ENCODE results near the gene SLC38A2.

DNA sequence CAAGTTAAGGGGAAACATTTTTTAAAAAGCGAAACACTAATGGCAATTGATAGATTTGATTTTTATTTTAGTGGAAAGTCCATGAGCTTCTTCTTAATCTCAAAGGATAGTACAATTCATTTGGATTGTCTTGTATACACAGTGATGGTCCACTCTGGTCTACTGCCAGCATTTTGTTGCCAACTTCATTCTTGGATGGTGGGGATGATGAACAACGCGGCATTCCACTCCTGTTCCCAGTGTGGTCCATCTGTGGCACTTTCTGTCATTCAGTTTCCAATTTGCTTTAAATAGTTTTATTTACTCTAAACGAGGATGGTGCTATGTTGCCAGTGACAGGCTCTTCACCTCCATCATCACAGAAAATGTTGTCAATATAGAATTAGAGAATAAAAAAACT lies 40.3 kb upstream of the SLC38A2 start:
- TF ChIP-seq POLR2A (IDR thresholded peaks at IDR 0.05) = no peak
- TF ChIP-seq, protein P1, sequence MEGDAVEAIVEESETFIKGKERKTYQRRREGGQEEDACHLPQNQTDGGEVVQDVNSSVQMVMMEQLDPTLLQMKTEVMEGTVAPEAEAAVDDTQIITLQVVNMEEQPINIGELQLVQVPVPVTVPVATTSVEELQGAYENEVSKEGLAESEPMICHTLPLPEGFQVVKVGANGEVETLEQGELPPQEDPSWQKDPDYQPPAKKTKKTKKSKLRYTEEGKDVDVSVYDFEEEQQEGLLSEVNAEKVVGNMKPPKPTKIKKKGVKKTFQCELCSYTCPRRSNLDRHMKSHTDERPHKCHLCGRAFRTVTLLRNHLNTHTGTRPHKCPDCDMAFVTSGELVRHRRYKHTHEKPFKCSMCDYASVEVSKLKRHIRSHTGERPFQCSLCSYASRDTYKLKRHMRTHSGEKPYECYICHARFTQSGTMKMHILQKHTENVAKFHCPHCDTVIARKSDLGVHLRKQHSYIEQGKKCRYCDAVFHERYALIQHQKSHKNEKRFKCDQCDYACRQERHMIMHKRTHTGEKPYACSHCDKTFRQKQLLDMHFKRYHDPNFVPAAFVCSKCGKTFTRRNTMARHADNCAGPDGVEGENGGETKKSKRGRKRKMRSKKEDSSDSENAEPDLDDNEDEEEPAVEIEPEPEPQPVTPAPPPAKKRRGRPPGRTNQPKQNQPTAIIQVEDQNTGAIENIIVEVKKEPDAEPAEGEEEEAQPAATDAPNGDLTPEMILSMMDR (IDR thresholded peaks at IDR 0.05) = no peak
